ENCODE data around the gene CRYBG2.
"Not testable (repeated sequence)": the region's sequence is repeated elsewhere in the genome, so short reads cannot be mapped to it uniquely, and the experiment has no call there.

The CRYBG2 gene

GRCh38 chr1:26322042-26322331 lies 31.9 kb downstream of the CRYBG2 start:
- DNase-seq (ENCODE audit: low read depth in 2 of 3, low spot score in 2 of 3): no peak

GRCh38 chr1:26321315-26322041 lies 32.5 kb downstream of the CRYBG2 start:
- DNase-seq (ENCODE audit: low read depth in 2 of 3, low spot score in 2 of 3): peak; percentile 80 to 99 (median 98)

GRCh38 chr1:26320896-26321295 lies 33.0 kb downstream of the CRYBG2 start:
- no peak for DNase-seq (ENCODE audit: low read depth in 2 of 3, low spot score in 2 of 3)

GRCh38 chr1:26318338-26319064 lies 35.4 kb downstream of the CRYBG2 start:
- no peak for DNase-seq (ENCODE audit: low read depth in 2 of 3, low spot score in 2 of 3)

GRCh38 chr1:26317612-26318337 lies 36.2 kb downstream of the CRYBG2 start, which contains the start of gene CD52:
Gene CD52 (plus strand): TSS chr1:26317958. CDS start chr1:26318018, 60 bp downstream.
- DNase-seq (ENCODE audit: low read depth in 2 of 3, low spot score in 2 of 3): no peak

GRCh38 chr1:26317146-26317545 lies 36.8 kb downstream of the CRYBG2 start:
- DNase-seq (ENCODE audit: low read depth in 2 of 3, low spot score in 2 of 3): no peak

GRCh38 chr1:26315874-26316850 lies 37.8 kb downstream of the CRYBG2 start:
- no peak for DNase-seq (ENCODE audit: low read depth in 2 of 3, low spot score in 2 of 3)

GRCh38 chr1:26314501-26314900 lies 39.4 kb downstream of the CRYBG2 start:
- no peak for DNase-seq (ENCODE audit: low read depth in 2 of 3, low spot score in 2 of 3)

GRCh38 chr1:26307966-26308899 lies 45.7 kb downstream of the CRYBG2 start:
- not testable (repeated sequence) for DNase-seq (ENCODE audit: low read depth in 2 of 3, low spot score in 2 of 3)

GRCh38 chr1:26307363-26307781 lies 46.6 kb downstream of the CRYBG2 start:
- no peak for DNase-seq (ENCODE audit: low read depth in 2 of 3, low spot score in 2 of 3)

GRCh38 chr1:26306290-26307229 lies 47.4 kb downstream of the CRYBG2 start, which contains the start of gene UBXN11:
Gene UBXN11 (minus strand): TSS chr1:26306636. CDS start chr1:26302883, 3,753 bp downstream.
- DNase-seq (ENCODE audit: low read depth in 2 of 3, low spot score in 2 of 3): peak; percentile 66 to 84 (median 78)

GRCh38 chr1:26305667-26306289 lies 48.2 kb downstream of the CRYBG2 start:
- DNase-seq (ENCODE audit: low read depth in 2 of 3, low spot score in 2 of 3): no peak

- DNase-seq (ENCODE audit: low read depth in 2 of 3, low spot score in 2 of 3): no peak
These were observed 51.1 kb downstream of the CRYBG2 start for GRCh38 chr1:26302733-26303405.

- DNase-seq (ENCODE audit: low read depth in 2 of 3, low spot score in 2 of 3): no peak
These were observed 53.2 kb downstream of the CRYBG2 start for GRCh38 chr1:26300578-26301275.

- DNase-seq (ENCODE audit: low read depth in 2 of 3, low spot score in 2 of 3): no peak
These were observed 56.2 kb downstream of the CRYBG2 start for GRCh38 chr1:26297791-26298124.

- DNase-seq (ENCODE audit: low read depth in 2 of 3, low spot score in 2 of 3): no peak
These were observed 56.7 kb downstream of the CRYBG2 start for GRCh38 chr1:26297057-26297790.

Data from activated CD8-positive, alpha-beta memory T cell treated with anti-CD3 and anti-CD28 coated beads for 48 hours (primary cell).